ENCODE measurements around the gene AUTS2. TPM values are rescaled to one million over a fixed set of nuclear protein-coding genes. Genes with fewer than 3 reads are reported as not detected.
"Not testable (repeated sequence)": the region's sequence is repeated elsewhere in the genome, so short reads cannot be mapped to it uniquely, and the experiment has no call there.

Gene AUTS2
- total and polyA plus RNA-seq, 2 experiments from 2014 or later = 3.0 to 4.4 TPM

DNA sequence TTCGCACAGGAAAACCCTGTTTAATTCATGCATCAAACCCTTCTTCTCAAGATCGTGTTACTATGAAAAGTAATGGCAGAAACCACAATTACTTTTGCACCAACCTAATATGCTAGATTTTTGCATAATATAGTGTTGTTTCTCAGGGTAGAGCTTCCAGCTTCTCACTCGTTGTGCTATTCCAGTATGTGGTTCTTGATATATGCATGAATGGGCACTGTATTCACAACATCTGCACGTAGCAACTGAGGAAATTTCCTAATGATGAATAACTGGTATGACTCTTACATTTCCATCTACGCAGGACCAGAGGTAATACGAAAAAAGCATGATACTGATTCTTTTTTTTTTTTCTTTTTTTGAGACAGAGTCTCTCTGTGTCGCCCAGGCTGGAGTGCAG, 1207.1 kb downstream of the AUTS2 start:
- TF ChIP-seq EZH2phosphoT487 (IDR thresholded peaks at IDR 0.05; ENCODE audit: insufficient read depth, low read depth) (no peak), EZH2 (IDR thresholded peaks at IDR 0.05; ENCODE audit: insufficient read depth, poor library complexity, severe bottlenecking) (no peak)
- no peaks in the 10 kb centered on the region for H3F3A ChIP-seq (ENCODE audit: insufficient read depth)
- H2AFZ ChIP-seq = no peak overlapping the region
- 46 to 49% methylated on average over 7 of the region's 7 CpGs for WGBS, 2 experiments (ENCODE audit: low coverage in 1 of 2, low lambda C conversion rate in 2 of 2, missing lambda C conversion rate in 2 of 2)
- H3K27me3 ChIP-seq (replicated peaks; ENCODE audit: insufficient read depth) = no peaks in the 10 kb centered on the region
- H3K9me3 ChIP-seq (ENCODE audit: low read depth) = peaks cover 2% of the 10 kb centered on the region
- H3K36me3 ChIP-seq (ENCODE audit: low read depth) = no peaks in the 10 kb centered on the region
- in situ Hi-C loops (cut with MboI) = no loop called here
- H3K4me3 ChIP-seq = no peak overlapping the region
- H3K9ac ChIP-seq = no peak overlapping the region
- no peak overlapping the region for H3K27ac ChIP-seq
- no peaks in the 10 kb centered on the region for H3K79me2 ChIP-seq (ENCODE audit: insufficient read depth)
- H3K4me2 ChIP-seq (ENCODE audit: unreplicated experiment) = no peak overlapping the region
- no peak for DNase-seq
- H3K4me1 ChIP-seq (ENCODE audit: insufficient read depth) = no peaks in the 10 kb centered on the region
- no peaks in the 10 kb centered on the region for H3K9me2 ChIP-seq (ENCODE audit: insufficient read depth)
- H4K20me1 ChIP-seq (ENCODE audit: insufficient read depth) = no peaks in the 10 kb centered on the region

DNA sequence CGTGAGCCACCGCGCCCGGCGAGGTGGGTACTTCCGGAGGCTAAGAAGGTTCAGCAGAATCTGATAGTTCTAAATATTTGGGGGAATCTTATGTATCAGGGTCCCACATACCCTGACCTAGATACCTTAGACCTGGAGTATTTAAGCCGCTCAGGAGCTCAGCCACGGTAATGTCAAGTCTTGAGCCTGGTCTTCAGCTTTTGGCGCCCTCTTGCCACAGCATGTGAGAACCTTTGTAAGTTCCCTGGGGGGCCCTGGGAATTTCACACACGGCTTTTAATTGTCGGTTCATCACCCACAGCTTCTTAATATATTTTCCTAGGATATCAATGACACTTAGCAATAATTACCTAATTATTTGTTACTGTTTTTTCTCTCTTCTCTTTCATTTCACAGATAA, 1209.4 kb downstream of the AUTS2 start:
- in situ Hi-C loops (cut with MboI) = no loop called here

DNA sequence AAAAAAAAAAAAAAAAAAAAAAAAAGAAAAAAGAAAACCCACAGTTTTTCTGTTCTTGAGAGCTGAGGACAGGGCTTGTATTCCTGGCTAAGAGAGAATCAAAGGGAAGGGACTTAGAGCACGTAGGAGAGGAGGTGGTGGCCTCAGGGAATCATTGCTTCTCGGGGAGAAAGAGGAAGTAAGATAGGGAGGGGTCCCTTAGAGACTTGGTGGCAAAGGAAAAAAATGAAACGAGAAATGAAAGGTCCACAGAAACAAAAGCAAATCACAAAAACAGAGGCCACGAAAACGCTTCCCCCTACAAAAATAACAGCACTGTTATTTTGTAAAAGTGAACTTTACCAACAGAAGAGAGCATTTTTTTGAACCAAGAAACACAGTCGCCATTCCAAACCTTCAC, 1210.6 kb downstream of the AUTS2 start:
- Histone ChIP-seq H3K4me1 (ENCODE audit: insufficient read depth) (no peaks in the 10 kb centered on the region), H3K9me3 (ENCODE audit: low read depth) (no peaks in the 10 kb centered on the region), H2AFZ (no peak overlapping the region), H3K36me3 (ENCODE audit: low read depth) (no peaks in the 10 kb centered on the region), H3K4me3 (no peak overlapping the region), H4K20me1 (ENCODE audit: insufficient read depth) (no peaks in the 10 kb centered on the region), H3K9ac (no peak overlapping the region), H3K27ac (no peak overlapping the region), H3K4me2 (ENCODE audit: unreplicated experiment) (no peak overlapping the region), H3F3A (ENCODE audit: insufficient read depth) (no peaks in the 10 kb centered on the region), H3K27me3 (replicated peaks; ENCODE audit: insufficient read depth) (no peaks in the 10 kb centered on the region), H3K79me2 (ENCODE audit: insufficient read depth) (no peaks in the 10 kb centered on the region), H3K9me2 (ENCODE audit: insufficient read depth) (no peaks in the 10 kb centered on the region)
- TF ChIP-seq EZH2 (IDR thresholded peaks at IDR 0.05; ENCODE audit: insufficient read depth, poor library complexity, severe bottlenecking) (no peak), EZH2phosphoT487 (IDR thresholded peaks at IDR 0.05; ENCODE audit: insufficient read depth, low read depth) (no peak)
- in situ Hi-C loops (cut with MboI) = no loop called here
- DNase-seq = no peak
- 43 to 51% methylated on average over 6 of the region's 6 CpGs for WGBS, 2 experiments (ENCODE audit: low coverage in 1 of 2, low lambda C conversion rate in 2 of 2, missing lambda C conversion rate in 2 of 2)

More for the DNA sequence above, 1209.4 kb downstream of the AUTS2 start:
- Histone ChIP-seq H3K27me3 (replicated peaks; ENCODE audit: insufficient read depth) (no peaks in the 10 kb centered on the region), H3F3A (ENCODE audit: insufficient read depth) (no peaks in the 10 kb centered on the region), H3K36me3 (ENCODE audit: low read depth) (no peaks in the 10 kb centered on the region), H2AFZ (no peak overlapping the region), H3K9ac (no peak overlapping the region), H3K4me2 (ENCODE audit: unreplicated experiment) (no peak overlapping the region), H3K9me3 (ENCODE audit: low read depth) (peaks cover 2% of the 10 kb centered on the region), H3K79me2 (ENCODE audit: insufficient read depth) (no peaks in the 10 kb centered on the region), H3K4me1 (ENCODE audit: insufficient read depth) (no peaks in the 10 kb centered on the region), H4K20me1 (ENCODE audit: insufficient read depth) (no peaks in the 10 kb centered on the region), H3K9me2 (ENCODE audit: insufficient read depth) (no peaks in the 10 kb centered on the region), H3K27ac (no peak overlapping the region), H3K4me3 (no peak overlapping the region)
- no peak for DNase-seq
- 62 to 64% methylated on average over 11 of the region's 11 CpGs for WGBS, 2 experiments (ENCODE audit: low coverage in 1 of 2, low lambda C conversion rate in 2 of 2, missing lambda C conversion rate in 2 of 2)
- TF ChIP-seq EZH2 (IDR thresholded peaks at IDR 0.05; ENCODE audit: insufficient read depth, poor library complexity, severe bottlenecking) (no peak), EZH2phosphoT487 (IDR thresholded peaks at IDR 0.05; ENCODE audit: insufficient read depth, low read depth) (no peak)

DNA sequence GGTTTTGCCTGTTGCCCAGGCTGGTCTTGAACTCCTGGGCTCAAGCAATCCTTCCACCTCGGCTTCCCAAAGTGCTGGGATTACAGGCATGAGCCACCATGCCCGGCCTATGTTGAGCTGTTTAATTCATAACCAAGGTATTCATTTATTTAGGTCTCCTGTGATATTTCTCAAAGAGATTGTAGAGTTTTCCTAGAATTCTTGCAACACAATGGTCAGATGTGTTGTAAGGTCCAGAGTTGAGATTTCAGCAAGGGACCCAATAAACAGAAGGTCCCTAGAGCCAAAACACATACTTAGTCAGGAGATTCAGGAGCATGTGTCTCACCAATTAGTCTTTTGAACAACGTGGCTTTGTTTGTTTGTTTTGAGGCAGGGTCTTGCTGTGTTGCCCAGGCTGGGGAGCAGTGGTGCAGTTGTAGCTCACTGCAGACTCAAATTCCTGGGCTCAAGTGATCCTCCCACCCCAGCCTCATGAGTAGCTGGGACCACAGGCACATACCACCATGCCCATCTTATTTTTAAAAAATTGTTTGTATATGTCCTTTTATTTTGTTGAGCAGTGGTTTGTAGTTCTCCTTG, 1212.4 kb downstream of the AUTS2 start:
- TF ChIP-seq EZH2phosphoT487 (IDR thresholded peaks at IDR 0.05; ENCODE audit: insufficient read depth, low read depth) = no peak
- no peak for TF ChIP-seq EZH2 (IDR thresholded peaks at IDR 0.05; ENCODE audit: insufficient read depth, poor library complexity, severe bottlenecking)
- no peak overlapping the region for H3K4me2 ChIP-seq (ENCODE audit: unreplicated experiment)
- H3K79me2 ChIP-seq (ENCODE audit: insufficient read depth) = no peaks in the 10 kb centered on the region
- H4K20me1 ChIP-seq (ENCODE audit: insufficient read depth) = no peaks in the 10 kb centered on the region
- no peak overlapping the region for H3K4me3 ChIP-seq
- no peaks in the 10 kb centered on the region for H3K36me3 ChIP-seq (ENCODE audit: low read depth)
- no peak overlapping the region for H2AFZ ChIP-seq
- in situ Hi-C loops (cut with MboI) = no loop called here
- no peaks in the 10 kb centered on the region for H3F3A ChIP-seq (ENCODE audit: insufficient read depth)
- no peaks in the 10 kb centered on the region for H3K27me3 ChIP-seq (replicated peaks; ENCODE audit: insufficient read depth)
- WGBS, 2 experiments (ENCODE audit: low coverage in 1 of 2, low lambda C conversion rate in 2 of 2, missing lambda C conversion rate in 2 of 2) = 23 to 47% methylated on average over 3 of the region's 3 CpGs
- no peaks in the 10 kb centered on the region for H3K4me1 ChIP-seq (ENCODE audit: insufficient read depth)
- H3K9me3 ChIP-seq (ENCODE audit: low read depth) = no peaks in the 10 kb centered on the region
- no peak overlapping the region for H3K27ac ChIP-seq
- DNase-seq = no peak
- no peak overlapping the region for H3K9ac ChIP-seq
- H3K9me2 ChIP-seq (ENCODE audit: insufficient read depth) = no peaks in the 10 kb centered on the region

DNA sequence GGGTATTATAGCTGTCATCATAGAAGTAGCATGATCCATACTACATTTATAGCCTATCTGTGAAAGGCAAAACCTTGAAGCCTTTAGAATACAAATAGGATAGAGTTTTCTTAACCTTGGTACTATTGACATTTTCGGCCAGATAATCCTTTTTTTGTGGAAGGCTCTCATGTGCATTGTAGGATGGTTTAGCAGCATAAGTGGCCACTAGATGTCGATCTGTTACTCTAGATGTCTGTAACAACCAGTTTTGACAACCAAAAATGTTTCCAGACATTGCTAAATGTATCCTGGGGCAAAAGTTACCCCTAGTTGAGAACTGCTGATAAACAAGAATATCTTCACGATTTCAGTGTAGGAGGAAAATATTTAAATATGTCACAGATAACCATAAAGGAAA, 1214.2 kb downstream of the AUTS2 start:
- Histone ChIP-seq H3K27me3 (replicated peaks; ENCODE audit: insufficient read depth) (no peaks in the 10 kb centered on the region), H3K4me1 (ENCODE audit: insufficient read depth) (no peaks in the 10 kb centered on the region), H3K27ac (no peak overlapping the region), H3K4me3 (no peak overlapping the region), H3K4me2 (ENCODE audit: unreplicated experiment) (no peak overlapping the region), H3K9me2 (ENCODE audit: insufficient read depth) (no peaks in the 10 kb centered on the region), H3F3A (ENCODE audit: insufficient read depth) (no peaks in the 10 kb centered on the region), H3K79me2 (ENCODE audit: insufficient read depth) (no peaks in the 10 kb centered on the region), H3K36me3 (ENCODE audit: low read depth) (no peaks in the 10 kb centered on the region), H3K9ac (no peak overlapping the region), H2AFZ (no peak overlapping the region), H3K9me3 (ENCODE audit: low read depth) (no peaks in the 10 kb centered on the region), H4K20me1 (ENCODE audit: insufficient read depth) (no peaks in the 10 kb centered on the region)
- DNase-seq = no peak
- 34% methylated on average over 3 of the region's 3 CpGs for WGBS, 2 experiments (ENCODE audit: low coverage in 1 of 2, low lambda C conversion rate in 2 of 2, missing lambda C conversion rate in 2 of 2)
- in situ Hi-C loops (cut with MboI) = no loop called here
- TF ChIP-seq EZH2 (IDR thresholded peaks at IDR 0.05; ENCODE audit: insufficient read depth, poor library complexity, severe bottlenecking) (no peak), EZH2phosphoT487 (IDR thresholded peaks at IDR 0.05; ENCODE audit: insufficient read depth, low read depth) (no peak)

DNA sequence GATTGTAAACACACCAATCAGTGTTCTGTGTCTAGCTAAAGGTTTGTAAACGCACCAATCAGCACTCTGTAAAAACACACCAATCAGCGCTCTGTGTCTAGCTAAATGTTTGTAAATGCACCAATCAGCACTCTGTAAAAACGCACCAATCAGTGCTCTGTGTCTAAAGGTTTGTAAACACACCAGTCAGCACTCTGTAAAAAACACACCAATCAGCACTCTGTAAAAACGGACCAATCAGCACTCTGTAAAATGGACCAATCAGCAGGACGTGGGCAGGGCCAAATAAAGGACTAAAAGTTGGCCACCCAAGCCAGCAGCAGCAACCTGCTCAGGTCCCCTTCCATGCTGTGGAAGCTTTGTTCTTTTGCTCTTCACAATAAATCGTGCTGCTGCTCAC, 1224.2 kb downstream of the AUTS2 start:
- in situ Hi-C loops (cut with MboI); H3K36me3 ChIP-seq (ENCODE audit: low read depth); H3F3A ChIP-seq (ENCODE audit: insufficient read depth); DNase-seq; H2AFZ ChIP-seq; H3K4me1 ChIP-seq (ENCODE audit: insufficient read depth); H3K9me3 ChIP-seq (ENCODE audit: low read depth); H3K27ac ChIP-seq; H4K20me1 ChIP-seq (ENCODE audit: insufficient read depth); H3K4me2 ChIP-seq (ENCODE audit: unreplicated experiment); H3K9ac ChIP-seq; H3K9me2 ChIP-seq (ENCODE audit: insufficient read depth); H3K27me3 ChIP-seq (replicated peaks; ENCODE audit: insufficient read depth); H3K79me2 ChIP-seq (ENCODE audit: insufficient read depth); H3K4me3 ChIP-seq: not testable (repeated sequence)
- WGBS, 2 experiments (ENCODE audit: low coverage in 1 of 2, low lambda C conversion rate in 2 of 2, missing lambda C conversion rate in 2 of 2) = 42 to 46% methylated on average over 6 of the region's 6 CpGs

Measured in GM23248 (cell line).